ENCODE results near the gene ITM2B.

The ITM2B gene

DNA sequence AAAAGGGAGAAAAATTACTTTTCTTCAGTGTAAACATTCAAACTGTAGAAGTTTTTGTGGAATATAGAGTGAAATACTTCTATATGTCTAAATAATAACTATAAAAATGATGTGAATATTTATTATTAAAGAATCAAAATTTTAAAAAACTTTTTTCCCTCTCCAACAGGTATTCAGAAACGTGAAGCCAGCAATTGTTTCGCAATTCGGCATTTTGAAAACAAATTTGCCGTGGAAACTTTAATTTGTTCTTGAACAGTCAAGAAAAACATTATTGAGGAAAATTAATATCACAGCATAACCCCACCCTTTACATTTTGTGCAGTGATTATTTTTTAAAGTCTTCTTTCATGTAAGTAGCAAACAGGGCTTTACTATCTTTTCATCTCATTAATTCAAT lies 28.0 kb downstream of the ITM2B start:
- H3K27ac ChIP-seq (ENCODE audit: low read depth, low read length): no peak overlapping the region
- peaks cover 83% of the 10 kb centered on the region for H3K36me3 ChIP-seq (ENCODE audit: control insufficient read depth, insufficient read depth, low read length)
- H3K27me3 ChIP-seq (ENCODE audit: control insufficient read depth, insufficient read depth, low read length): no peaks in the 10 kb centered on the region
- no peak overlapping the region for H3K9ac ChIP-seq (ENCODE audit: low read length)
- H3K4me1 ChIP-seq (ENCODE audit: control insufficient read depth, insufficient read depth, low read length): peaks cover 8% of the 10 kb centered on the region
- H3K9me3 ChIP-seq (ENCODE audit: control insufficient read depth, insufficient read depth, low read depth, low read length): no peaks in the 10 kb centered on the region
- no peak overlapping the region for H3K4me3 ChIP-seq (ENCODE audit: low read depth, low read length)

GRCh38 chr13:48263196-48263595 lies 30.2 kb downstream of the ITM2B start:
- Histone ChIP-seq H3K36me3 (ENCODE audit: control insufficient read depth, insufficient read depth, low read length) (peaks cover 61% of the 10 kb centered on the region), H3K9me3 (ENCODE audit: control insufficient read depth, insufficient read depth, low read depth, low read length) (no peaks in the 10 kb centered on the region), H3K4me3 (ENCODE audit: low read depth, low read length) (no peak overlapping the region), H3K4me1 (ENCODE audit: control insufficient read depth, insufficient read depth, low read length) (peaks cover 13% of the 10 kb centered on the region), H3K27ac (ENCODE audit: low read depth, low read length) (no peak overlapping the region), H3K27me3 (ENCODE audit: control insufficient read depth, insufficient read depth, low read length) (no peaks in the 10 kb centered on the region), H3K9ac (ENCODE audit: low read length) (no peak overlapping the region)

GRCh38 chr13:48264058-48264457 lies 31.1 kb downstream of the ITM2B start:
- Histone ChIP-seq H3K27me3 (ENCODE audit: control insufficient read depth, insufficient read depth, low read length) (no peaks in the 10 kb centered on the region), H3K9ac (ENCODE audit: low read length) (no peak overlapping the region), H3K36me3 (ENCODE audit: control insufficient read depth, insufficient read depth, low read length) (peaks cover 52% of the 10 kb centered on the region), H3K27ac (ENCODE audit: low read depth, low read length) (no peak overlapping the region), H3K4me3 (ENCODE audit: low read depth, low read length) (no peak overlapping the region), H3K4me1 (ENCODE audit: control insufficient read depth, insufficient read depth, low read length) (peaks cover 13% of the 10 kb centered on the region), H3K9me3 (ENCODE audit: control insufficient read depth, insufficient read depth, low read depth, low read length) (no peaks in the 10 kb centered on the region)

DNA sequence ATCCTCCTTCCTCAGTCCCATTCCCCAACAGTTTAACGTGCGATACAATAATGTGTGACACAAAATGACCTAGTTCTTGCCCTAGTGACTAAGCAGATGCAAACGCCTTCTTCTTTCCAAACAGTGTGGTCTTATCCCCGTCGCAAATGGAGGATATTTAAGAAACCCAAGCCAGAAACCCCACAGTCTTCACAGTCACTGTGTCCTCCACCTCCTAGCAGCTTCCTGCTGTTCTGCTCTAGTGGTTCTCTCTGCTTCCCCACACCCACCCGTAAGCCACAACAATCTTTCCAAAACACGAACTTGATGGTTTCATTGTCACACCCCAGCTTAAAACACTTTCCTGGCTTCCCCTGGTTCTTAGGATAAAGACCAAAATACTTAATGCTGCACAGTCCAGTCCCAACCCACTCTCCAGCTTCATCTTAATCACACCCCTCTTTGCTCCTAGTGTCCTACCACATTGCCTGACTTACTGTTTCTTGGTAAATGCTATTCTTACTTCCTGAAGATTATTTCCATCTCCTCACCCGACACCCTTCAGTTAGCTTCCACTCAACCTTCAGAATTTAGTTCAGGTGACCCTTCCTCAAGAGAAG lies 32.3 kb downstream of the ITM2B start:
- Histone ChIP-seq H3K9ac (ENCODE audit: low read length) (no peak overlapping the region), H3K27ac (ENCODE audit: low read depth, low read length) (no peak overlapping the region), H3K36me3 (ENCODE audit: control insufficient read depth, insufficient read depth, low read length) (peaks cover 44% of the 10 kb centered on the region), H3K4me3 (ENCODE audit: low read depth, low read length) (no peak overlapping the region), H3K27me3 (ENCODE audit: control insufficient read depth, insufficient read depth, low read length) (no peaks in the 10 kb centered on the region), H3K4me1 (ENCODE audit: control insufficient read depth, insufficient read depth, low read length) (peaks cover 13% of the 10 kb centered on the region), H3K9me3 (ENCODE audit: control insufficient read depth, insufficient read depth, low read depth, low read length) (no peaks in the 10 kb centered on the region)

- H3K27ac ChIP-seq (ENCODE audit: low read depth, low read length): no peak overlapping the region
- peaks cover 13% of the 10 kb centered on the region for H3K4me1 ChIP-seq (ENCODE audit: control insufficient read depth, insufficient read depth, low read length)
- no peak overlapping the region for H3K9ac ChIP-seq (ENCODE audit: low read length)
- no peaks in the 10 kb centered on the region for H3K27me3 ChIP-seq (ENCODE audit: control insufficient read depth, insufficient read depth, low read length)
- H3K9me3 ChIP-seq (ENCODE audit: control insufficient read depth, insufficient read depth, low read depth, low read length): no peaks in the 10 kb centered on the region
- no peak overlapping the region for H3K4me3 ChIP-seq (ENCODE audit: low read depth, low read length)
- H3K36me3 ChIP-seq (ENCODE audit: control insufficient read depth, insufficient read depth, low read length): peaks cover 36% of the 10 kb centered on the region
These were observed 33.1 kb downstream of the ITM2B start for GRCh38 chr13:48266150-48266549.

GRCh38 chr13:48266701-48267639 lies 34.0 kb downstream of the ITM2B start:
- H3K4me3 ChIP-seq (ENCODE audit: low read depth, low read length): no peak overlapping the region
- H3K27me3 ChIP-seq (ENCODE audit: control insufficient read depth, insufficient read depth, low read length): no peaks in the 10 kb centered on the region
- no peaks in the 10 kb centered on the region for H3K9me3 ChIP-seq (ENCODE audit: control insufficient read depth, insufficient read depth, low read depth, low read length)
- H3K9ac ChIP-seq (ENCODE audit: low read length): no peak overlapping the region
- H3K36me3 ChIP-seq (ENCODE audit: control insufficient read depth, insufficient read depth, low read length): peaks cover 28% of the 10 kb centered on the region
- peaks cover 13% of the 10 kb centered on the region for H3K4me1 ChIP-seq (ENCODE audit: control insufficient read depth, insufficient read depth, low read length)
- H3K27ac ChIP-seq (ENCODE audit: low read depth, low read length): no peak overlapping the region

DNA sequence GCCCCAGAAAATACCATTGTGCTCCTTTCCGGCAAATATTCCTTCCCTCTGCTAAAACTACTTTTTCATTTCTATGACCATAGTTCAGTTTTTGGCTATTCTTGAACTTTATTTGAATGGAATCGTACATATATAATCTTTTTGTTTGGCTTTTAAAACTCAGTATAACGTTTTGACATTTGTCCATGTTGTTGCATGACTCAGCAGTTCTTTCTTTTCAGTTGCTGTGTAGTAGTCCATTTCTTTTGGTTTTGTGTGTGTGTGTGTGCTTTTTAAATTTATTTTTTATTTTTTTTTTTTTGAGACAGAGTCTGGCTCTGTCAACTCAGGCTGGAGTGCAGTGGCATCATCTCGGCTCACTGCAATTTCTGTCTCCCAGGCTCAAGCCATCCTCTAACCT lies 35.0 kb downstream of the ITM2B start:
- Histone ChIP-seq H3K4me3 (ENCODE audit: low read depth, low read length) (no peak overlapping the region), H3K4me1 (ENCODE audit: control insufficient read depth, insufficient read depth, low read length) (peaks cover 7% of the 10 kb centered on the region), H3K27ac (ENCODE audit: low read depth, low read length) (no peak overlapping the region), H3K9ac (ENCODE audit: low read length) (no peak overlapping the region), H3K36me3 (ENCODE audit: control insufficient read depth, insufficient read depth, low read length) (peaks cover 19% of the 10 kb centered on the region), H3K27me3 (ENCODE audit: control insufficient read depth, insufficient read depth, low read length) (no peaks in the 10 kb centered on the region), H3K9me3 (ENCODE audit: control insufficient read depth, insufficient read depth, low read depth, low read length) (no peaks in the 10 kb centered on the region)

- no peak overlapping the region for H3K9ac ChIP-seq (ENCODE audit: low read length)
These were observed 40.3 kb downstream of the ITM2B start for GRCh38 chr13:48273346-48273745.

DNA sequence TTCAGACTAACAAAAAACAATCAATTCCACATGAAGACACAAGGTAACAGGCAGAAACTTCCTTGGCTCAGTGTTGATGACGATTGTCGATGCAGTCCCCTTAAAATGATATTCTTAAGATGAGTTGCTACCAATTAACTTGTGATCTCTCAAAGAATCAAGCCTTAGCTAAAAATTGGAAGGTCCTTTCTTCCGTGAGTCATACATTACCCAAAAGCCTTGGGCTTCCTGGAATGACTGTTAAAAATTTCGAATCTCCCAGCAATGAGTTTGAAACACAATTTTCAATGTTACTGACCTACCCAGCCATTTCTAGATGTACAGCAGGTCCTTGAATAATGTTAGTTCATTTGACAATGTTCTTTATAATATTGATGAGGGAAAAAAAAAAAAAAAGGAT lies 42.5 kb downstream of the ITM2B start:
- Histone ChIP-seq H3K9ac (ENCODE audit: low read length) (no peak overlapping the region), H3K4me1 (ENCODE audit: control insufficient read depth, insufficient read depth, low read length) (no peaks in the 10 kb centered on the region)

More at GRCh38 chr13:48273346-48273745, 40.3 kb downstream of the ITM2B start:
- no peaks in the 10 kb centered on the region for H3K27me3 ChIP-seq (ENCODE audit: control insufficient read depth, insufficient read depth, low read length)
- no peaks in the 10 kb centered on the region for H3K36me3 ChIP-seq (ENCODE audit: control insufficient read depth, insufficient read depth, low read length)
- no peaks in the 10 kb centered on the region for H3K4me1 ChIP-seq (ENCODE audit: control insufficient read depth, insufficient read depth, low read length)
- H3K27ac ChIP-seq (ENCODE audit: low read depth, low read length): no peak overlapping the region
- no peak overlapping the region for H3K4me3 ChIP-seq (ENCODE audit: low read depth, low read length)
- H3K9me3 ChIP-seq (ENCODE audit: control insufficient read depth, insufficient read depth, low read depth, low read length): no peaks in the 10 kb centered on the region

GRCh38 chr13:48278806-48279205 lies 45.8 kb downstream of the ITM2B start:
- Histone ChIP-seq H3K27me3 (ENCODE audit: control insufficient read depth, insufficient read depth, low read length) (no peaks in the 10 kb centered on the region), H3K9ac (ENCODE audit: low read length) (no peak overlapping the region), H3K9me3 (ENCODE audit: control insufficient read depth, insufficient read depth, low read depth, low read length) (no peaks in the 10 kb centered on the region), H3K36me3 (ENCODE audit: control insufficient read depth, insufficient read depth, low read length) (no peaks in the 10 kb centered on the region), H3K4me3 (ENCODE audit: low read depth, low read length) (no peak overlapping the region), H3K4me1 (ENCODE audit: control insufficient read depth, insufficient read depth, low read length) (no peaks in the 10 kb centered on the region), H3K27ac (ENCODE audit: low read depth, low read length) (no peak overlapping the region)

More for the DNA sequence above, 42.5 kb downstream of the ITM2B start:
- Histone ChIP-seq H3K4me3 (ENCODE audit: low read depth, low read length) (no peak overlapping the region), H3K27me3 (ENCODE audit: control insufficient read depth, insufficient read depth, low read length) (no peaks in the 10 kb centered on the region), H3K27ac (ENCODE audit: low read depth, low read length) (no peak overlapping the region), H3K36me3 (ENCODE audit: control insufficient read depth, insufficient read depth, low read length) (no peaks in the 10 kb centered on the region), H3K9me3 (ENCODE audit: control insufficient read depth, insufficient read depth, low read depth, low read length) (no peaks in the 10 kb centered on the region)

DNA sequence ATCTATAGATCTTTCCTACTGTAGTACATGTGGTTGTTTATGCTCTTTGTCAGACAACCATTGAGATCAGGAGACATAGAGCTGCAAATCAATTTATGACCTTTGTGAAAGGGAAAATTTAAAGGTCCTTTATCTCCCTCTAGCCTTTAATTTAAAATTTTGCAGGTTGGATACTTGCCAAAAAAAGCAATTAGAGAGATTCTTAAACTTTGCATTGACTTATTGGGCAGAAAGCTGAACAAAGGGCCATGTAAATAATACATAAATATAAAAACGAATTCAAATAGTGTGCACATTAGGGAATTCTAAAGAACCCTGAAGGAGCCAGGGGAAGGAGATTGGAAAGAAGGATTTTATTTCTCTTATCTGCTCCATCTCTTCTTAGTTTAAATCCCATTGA lies 48.5 kb downstream of the ITM2B start:
- Histone ChIP-seq H3K36me3 (ENCODE audit: control insufficient read depth, insufficient read depth, low read length) (no peaks in the 10 kb centered on the region), H3K27me3 (ENCODE audit: control insufficient read depth, insufficient read depth, low read length) (no peaks in the 10 kb centered on the region), H3K4me3 (ENCODE audit: low read depth, low read length) (no peak overlapping the region), H3K4me1 (ENCODE audit: control insufficient read depth, insufficient read depth, low read length) (no peaks in the 10 kb centered on the region), H3K9ac (ENCODE audit: low read length) (no peak overlapping the region), H3K27ac (ENCODE audit: low read depth, low read length) (no peak overlapping the region), H3K9me3 (ENCODE audit: control insufficient read depth, insufficient read depth, low read depth, low read length) (no peaks in the 10 kb centered on the region)

Measured in HUES6 (cell line).